GM20431 (cell line): ENCODE measurements around the gene BAD.

Source experiments
- in situ Hi-C: fragments of 300-500 bp; cut with MseI, MboI; formaldehyde crosslinking; loops from one replicate; pipeline ENCODE4 v1.15.0; 2020; ENCODE audit warnings: low sequenced_read_pairs; ENCODE audit not compliant: unreplicated experiment

The BAD gene

DNA sequence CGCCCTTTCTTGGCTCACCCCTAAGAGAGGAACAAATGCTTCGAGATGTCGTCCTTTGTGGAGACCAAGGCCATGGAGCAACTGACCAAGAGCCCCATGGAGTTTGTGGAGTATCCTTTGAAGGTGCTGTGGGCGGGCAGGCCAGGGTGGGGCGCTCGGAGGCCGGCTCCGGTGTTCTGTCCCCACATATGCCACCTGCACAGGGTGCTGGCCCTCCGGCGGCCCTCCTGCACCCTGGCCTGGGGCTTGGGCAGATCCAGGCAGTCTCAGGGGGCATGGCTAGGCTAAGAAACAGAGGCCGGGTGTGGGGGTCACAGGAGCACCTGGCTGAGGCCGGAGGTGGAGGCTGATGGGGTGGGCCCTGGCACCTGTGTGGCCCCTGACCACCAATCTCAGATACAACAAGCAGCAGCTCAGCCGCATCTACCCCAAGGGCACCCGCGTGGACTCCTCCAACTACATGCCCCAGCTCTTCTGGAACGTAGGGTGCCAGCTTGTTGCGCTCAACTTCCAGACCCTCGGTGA lies 22.8 kb downstream of the BAD start:
- in situ Hi-C loops, result no loop called here

- in situ Hi-C loops, result no loop called here
Measured at GRCh38 chr11:64260147-64260708, 24.2 kb downstream of the BAD start.

- in situ Hi-C loops, result no loop called here
Measured at GRCh38 chr11:64259533-64260067, 24.9 kb downstream of the BAD start.

- in situ Hi-C loops, result no loop called here
Measured at GRCh38 chr11:64258946-64259532, 25.4 kb downstream of the BAD start.

DNA sequence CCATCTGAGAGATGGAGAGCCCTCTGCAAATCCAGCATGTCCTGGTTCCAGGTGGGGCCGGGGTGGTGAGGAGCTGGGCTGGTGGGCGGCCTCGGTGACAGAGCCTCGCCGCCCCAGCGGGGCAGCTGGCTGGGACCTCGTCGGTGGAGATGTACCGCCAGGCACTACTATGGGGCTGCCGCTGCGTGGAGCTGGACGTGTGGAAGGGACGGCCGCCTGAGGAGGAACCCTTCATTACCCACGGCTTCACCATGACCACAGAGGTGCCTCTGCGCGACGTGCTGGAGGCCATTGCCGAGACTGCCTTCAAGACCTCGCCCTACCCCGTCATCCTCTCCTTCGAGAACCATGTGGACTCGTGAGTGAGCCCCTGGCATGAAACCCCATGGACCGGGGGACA lies 26.1 kb downstream of the BAD start:
- in situ Hi-C loops, result no loop called here

DNA sequence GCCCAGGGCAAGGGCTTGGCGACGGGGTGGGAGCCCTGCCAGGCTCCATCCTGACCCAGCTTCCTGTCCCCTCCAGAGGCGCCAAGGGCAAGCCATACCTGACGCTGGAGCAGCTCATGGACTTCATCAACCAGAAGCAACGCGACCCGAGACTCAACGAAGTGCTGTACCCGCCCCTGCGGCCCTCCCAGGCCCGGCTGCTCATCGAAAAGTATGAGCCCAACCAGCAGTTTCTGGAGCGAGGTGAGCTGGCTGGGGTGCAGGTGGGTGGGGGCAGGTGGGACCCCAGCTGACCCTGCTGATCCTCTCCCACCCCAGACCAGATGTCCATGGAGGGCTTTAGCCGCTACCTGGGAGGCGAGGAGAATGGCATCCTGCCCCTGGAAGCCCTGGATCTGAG lies 28.2 kb downstream of the BAD start:
- in situ Hi-C loops, result no loop called here

DNA sequence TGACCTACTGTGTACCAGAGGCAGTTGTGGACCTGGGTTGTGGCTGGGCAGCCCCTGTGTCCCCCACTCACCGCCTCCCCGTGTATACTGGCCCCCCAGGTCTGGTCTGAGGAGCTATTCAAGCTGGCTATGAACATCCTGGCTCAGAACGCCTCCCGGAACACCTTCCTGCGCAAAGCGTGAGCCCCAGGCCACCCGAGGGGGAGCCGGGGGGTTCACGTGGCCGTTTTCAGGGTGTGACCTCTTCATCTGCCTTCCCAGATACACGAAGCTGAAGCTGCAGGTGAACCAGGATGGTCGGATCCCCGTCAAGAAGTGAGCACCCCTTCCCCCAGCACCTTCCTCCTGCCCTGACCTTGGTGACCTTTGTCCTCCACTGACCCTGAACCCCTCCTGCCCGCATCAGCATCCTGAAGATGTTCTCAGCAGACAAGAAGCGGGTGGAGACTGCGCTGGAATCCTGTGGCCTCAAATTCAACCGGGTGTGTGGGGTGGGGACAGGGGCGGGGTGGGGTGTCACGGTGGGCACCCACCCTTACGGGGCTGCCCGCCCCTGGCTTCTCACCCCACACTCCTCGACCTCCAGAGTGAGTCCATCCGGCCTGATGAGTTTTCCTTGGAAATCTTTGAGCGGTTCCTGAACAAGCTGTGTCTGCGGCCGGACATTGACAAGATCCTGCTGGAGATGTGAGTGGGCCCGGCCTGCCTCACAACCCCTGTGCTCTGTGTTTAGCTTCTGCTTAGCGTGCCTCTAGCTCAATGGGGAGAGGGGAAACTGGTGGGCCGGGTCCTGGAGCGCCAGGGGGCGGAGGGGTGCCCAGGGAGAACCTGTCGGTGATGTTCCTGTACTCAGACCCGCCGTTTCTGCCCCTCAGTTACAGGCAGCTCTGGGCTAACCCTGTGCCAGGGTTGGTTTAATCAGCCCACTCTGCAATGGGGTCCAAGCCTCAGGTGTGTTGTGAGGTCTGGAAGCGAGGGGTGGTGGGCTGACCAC lies 29.0 kb downstream of the BAD start:
- in situ Hi-C loops, result no loop called here

- in situ Hi-C loops, result no loop called here
Measured at GRCh38 chr11:64254326-64254725, 30.1 kb downstream of the BAD start.

GRCh38 chr11:64253481-64253880 lies 31.0 kb downstream of the BAD start:
- in situ Hi-C loops, result no loop called here

GRCh38 chr11:64253043-64253442 lies 31.4 kb downstream of the BAD start:
- in situ Hi-C loops, result no loop called here

GRCh38 chr11:64252003-64252872 lies 32.2 kb downstream of the BAD start:
- in situ Hi-C loops, result no loop called here

DNA sequence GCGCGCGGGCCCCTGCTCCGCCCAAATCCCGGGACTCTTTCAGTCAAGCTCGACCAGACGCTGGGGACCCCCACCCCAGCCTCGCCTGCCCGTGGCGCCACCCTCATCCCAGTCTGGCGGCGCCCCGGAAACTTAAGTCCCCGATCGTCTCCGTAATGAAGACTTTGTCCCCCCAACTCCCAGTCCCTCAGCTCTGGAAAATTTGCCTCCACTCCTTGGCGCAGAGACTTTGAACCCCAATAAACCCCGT lies 32.8 kb downstream of the BAD start:
- in situ Hi-C loops, result no loop called here

GRCh38 chr11:64251016-64251752 lies 33.3 kb downstream of the BAD start, which contains the start of gene PLCB3:
TSS of gene PLCB3 (plus strand) at chr11:64251530. CDS start at chr11:64251650, 120 bp downstream.
- in situ Hi-C loops, result no loop called here

GRCh38 chr11:64250415-64251015 lies 34.0 kb downstream of the BAD start:
- in situ Hi-C loops, result no loop called here

DNA sequence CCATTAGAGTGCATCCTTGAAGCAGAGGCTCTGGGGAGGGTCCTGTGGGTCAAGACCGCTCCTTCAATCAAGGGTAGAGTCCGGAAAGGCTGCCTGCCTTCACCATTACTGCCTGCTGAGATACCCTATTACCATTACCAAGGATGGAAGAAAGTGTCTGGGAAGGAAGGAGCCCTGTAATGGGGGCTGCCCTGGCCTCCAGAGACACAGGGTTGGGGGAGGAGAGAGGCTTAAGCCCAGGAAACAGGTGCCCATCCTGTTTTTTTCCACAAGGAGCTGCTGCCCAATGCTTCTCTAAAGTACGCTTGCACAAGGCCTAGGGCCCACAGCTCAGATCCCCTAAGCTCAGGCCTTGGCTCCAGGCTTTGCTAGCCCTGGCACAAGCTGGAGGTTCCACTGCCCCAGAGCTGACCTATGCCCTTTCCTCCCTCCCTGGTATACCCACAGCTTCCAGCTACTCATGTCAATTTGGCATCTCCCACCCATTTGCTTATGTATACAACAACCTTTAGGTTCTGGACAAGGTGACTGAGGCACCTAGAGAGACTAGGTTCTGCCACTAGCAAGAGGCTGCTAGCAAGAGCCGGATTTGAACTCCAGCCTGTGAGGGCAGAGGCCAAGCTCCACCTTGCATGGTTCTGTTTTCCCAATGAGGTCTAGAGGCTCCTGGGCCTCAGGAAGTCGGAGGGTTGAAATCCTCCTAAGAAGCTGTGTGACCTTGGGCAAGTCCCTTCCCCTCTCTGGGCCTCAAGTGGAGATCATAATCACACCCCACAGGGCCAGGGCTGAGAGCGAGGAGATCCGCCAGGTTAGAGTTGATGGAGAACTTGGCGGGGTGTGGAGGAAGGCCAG lies 34.7 kb downstream of the BAD start:
- in situ Hi-C loops, result no loop called here

DNA sequence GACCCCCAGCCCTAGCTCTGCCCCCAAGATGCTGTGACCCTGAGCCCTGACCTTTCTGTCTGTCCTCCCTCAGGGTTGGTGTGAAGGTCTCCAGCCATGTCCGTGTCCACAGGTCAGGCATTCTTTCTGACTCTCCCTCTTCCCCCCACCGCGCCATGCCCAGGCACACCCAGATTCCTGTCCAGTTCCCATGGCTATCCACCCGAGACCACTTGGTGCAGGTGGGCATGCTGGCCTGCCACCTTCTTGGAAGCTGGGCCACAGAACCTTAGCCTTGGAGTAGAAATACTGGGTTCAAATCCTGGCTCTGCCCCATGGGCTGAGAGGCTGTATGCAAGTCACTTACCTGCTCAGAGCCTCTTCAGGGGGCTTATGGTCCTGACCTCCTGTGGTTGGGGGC lies 35.4 kb downstream of the BAD start:
- in situ Hi-C loops, result no loop called here

GRCh38 chr11:64248578-64248977 lies 35.9 kb downstream of the BAD start:
- in situ Hi-C loops, result no loop called here
